ENCODE results near the gene EIF4B. TPM values are rescaled to one million over a fixed set of nuclear protein-coding genes. Genes with fewer than 3 reads are reported as not detected.

Gene EIF4B
- total RNA-seq, 1 donor, result 1,510 TPM

DNA sequence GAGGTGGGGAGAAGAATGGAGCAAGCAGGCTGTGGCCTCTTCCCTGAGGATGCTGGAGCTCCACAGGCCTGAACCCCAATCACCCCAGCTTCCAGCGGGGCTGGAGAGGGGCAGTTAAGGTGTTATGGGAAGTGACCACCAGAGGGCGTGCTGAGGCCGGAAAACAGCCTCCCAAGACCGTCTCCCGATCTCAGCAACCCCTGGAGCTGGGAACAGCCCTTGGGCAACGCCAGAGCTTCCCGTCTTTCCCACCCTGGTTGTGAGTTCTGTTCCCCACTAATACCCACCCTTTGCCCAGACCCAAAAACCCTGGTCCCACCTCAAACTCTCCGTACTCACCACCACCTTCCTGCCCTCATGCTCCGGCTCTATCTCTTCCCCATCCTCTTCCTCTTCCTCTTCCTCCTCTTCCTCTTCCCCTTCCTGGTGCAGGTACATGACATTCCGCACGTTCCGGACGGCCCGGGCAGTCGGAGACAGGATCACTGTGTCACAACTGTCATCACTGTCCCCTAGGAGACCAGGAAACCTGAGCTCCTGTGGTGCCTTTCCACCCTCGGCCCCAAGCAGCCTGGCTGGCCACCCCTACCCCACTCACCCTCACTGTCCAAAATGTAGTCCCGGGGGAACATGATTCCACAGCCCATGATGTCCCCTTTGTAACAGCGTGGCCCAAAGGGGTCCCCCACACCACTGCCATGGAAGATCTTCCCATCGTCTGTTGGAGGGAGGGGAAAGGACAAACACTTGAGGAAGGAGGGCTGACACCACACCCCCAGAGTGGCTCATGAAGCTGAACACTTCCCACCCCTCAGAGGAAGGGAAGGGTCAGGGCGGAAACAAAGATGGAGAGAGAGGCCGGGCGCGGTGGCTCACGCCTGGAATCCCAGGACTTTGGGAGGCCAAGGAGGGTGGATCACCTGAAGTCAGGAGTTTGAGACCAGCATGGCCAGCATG is 60.0 kb downstream of the EIF4B start:
- H3K4me1 ChIP-seq (ENCODE audit: insufficient read depth, low read length), result peaks cover 1% of the 10 kb centered on the region
- H3K4me3 ChIP-seq (ENCODE audit: low read length), result no peak overlapping the region
- H3K9me3 ChIP-seq (ENCODE audit: low read depth, low read length), result no peaks in the 10 kb centered on the region

GRCh38 chr12:53067074-53067992 is 61.1 kb downstream of the EIF4B start:
- H3K9me3 ChIP-seq (ENCODE audit: low read depth, low read length), result no peaks in the 10 kb centered on the region
- no peaks in the 10 kb centered on the region for H3K27me3 ChIP-seq (ENCODE audit: insufficient read depth, low read length)
- no peak overlapping the region for H3K4me3 ChIP-seq (ENCODE audit: low read length)
- peaks cover 9% of the 10 kb centered on the region for H3K4me1 ChIP-seq (ENCODE audit: insufficient read depth, low read length)

More for the DNA sequence above, 60.0 kb downstream of the EIF4B start:
- no peaks in the 10 kb centered on the region for H3K27me3 ChIP-seq (ENCODE audit: insufficient read depth, low read length)

DNA sequence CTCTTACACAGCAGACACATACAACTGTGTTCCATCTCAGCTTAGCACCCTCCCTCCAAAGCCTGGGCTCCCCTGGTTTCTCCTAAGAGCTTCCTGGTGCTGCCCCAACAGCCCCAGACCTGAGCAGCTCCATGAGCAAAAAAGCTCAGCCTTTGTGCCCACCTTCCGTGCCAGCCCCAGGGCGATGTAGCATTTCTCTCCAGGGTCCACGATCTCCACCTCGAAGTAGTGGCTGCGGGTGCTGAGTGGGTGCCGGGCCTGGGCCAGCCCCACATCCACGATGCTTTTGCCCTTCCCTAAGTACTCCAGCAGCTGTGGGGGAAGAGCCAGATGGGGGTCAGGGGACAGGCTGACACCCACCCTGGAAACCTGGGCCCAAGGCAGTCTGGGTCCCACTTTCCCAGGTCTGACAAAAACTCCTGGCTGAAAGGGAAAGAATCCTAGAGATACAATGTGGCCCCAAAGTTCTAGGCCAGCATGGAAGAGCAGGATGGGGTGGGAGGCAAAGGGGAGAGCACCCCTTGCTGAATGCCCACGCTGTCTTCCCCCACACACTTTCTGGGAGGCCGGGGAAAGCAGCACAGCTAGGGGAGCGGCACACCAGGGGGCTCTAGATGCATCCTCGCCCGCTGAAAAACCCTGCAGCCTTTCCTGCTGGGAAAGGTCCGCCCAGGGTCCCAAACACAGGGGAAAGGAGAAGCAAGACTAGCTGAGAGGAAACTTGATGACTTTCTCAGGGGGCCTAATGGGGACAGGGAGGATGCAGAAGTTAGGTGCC is 61.9 kb downstream of the EIF4B start:
- H3K27me3 ChIP-seq (ENCODE audit: insufficient read depth, low read length), result no peaks in the 10 kb centered on the region
- no peak overlapping the region for H3K4me3 ChIP-seq (ENCODE audit: low read length)
- no peaks in the 10 kb centered on the region for H3K9me3 ChIP-seq (ENCODE audit: low read depth, low read length)
- peaks cover 17% of the 10 kb centered on the region for H3K4me1 ChIP-seq (ENCODE audit: insufficient read depth, low read length)

- H3K27me3 ChIP-seq (ENCODE audit: insufficient read depth, low read length), result no peaks in the 10 kb centered on the region
- no peak overlapping the region for H3K4me3 ChIP-seq (ENCODE audit: low read length)
- H3K4me1 ChIP-seq (ENCODE audit: insufficient read depth, low read length), result peaks cover 24% of the 10 kb centered on the region
- no peaks in the 10 kb centered on the region for H3K9me3 ChIP-seq (ENCODE audit: low read depth, low read length)
These were observed 62.7 kb downstream of the EIF4B start for GRCh38 chr12:53068811-53069585.

- Histone ChIP-seq H3K9me3 (ENCODE audit: low read depth, low read length) (no peaks in the 10 kb centered on the region), H3K4me3 (ENCODE audit: low read length) (no peak overlapping the region), H3K27me3 (ENCODE audit: insufficient read depth, low read length) (no peaks in the 10 kb centered on the region), H3K4me1 (ENCODE audit: insufficient read depth, low read length) (peaks cover 25% of the 10 kb centered on the region)
These were observed 63.6 kb downstream of the EIF4B start for GRCh38 chr12:53069621-53070410.

- Histone ChIP-seq H3K27me3 (ENCODE audit: insufficient read depth, low read length) (no peaks in the 10 kb centered on the region), H3K4me3 (ENCODE audit: low read length) (no peak overlapping the region), H3K9me3 (ENCODE audit: low read depth, low read length) (no peaks in the 10 kb centered on the region), H3K4me1 (ENCODE audit: insufficient read depth, low read length) (peaks cover 25% of the 10 kb centered on the region)
These were observed 64.7 kb downstream of the EIF4B start for GRCh38 chr12:53070877-53071492.

DNA sequence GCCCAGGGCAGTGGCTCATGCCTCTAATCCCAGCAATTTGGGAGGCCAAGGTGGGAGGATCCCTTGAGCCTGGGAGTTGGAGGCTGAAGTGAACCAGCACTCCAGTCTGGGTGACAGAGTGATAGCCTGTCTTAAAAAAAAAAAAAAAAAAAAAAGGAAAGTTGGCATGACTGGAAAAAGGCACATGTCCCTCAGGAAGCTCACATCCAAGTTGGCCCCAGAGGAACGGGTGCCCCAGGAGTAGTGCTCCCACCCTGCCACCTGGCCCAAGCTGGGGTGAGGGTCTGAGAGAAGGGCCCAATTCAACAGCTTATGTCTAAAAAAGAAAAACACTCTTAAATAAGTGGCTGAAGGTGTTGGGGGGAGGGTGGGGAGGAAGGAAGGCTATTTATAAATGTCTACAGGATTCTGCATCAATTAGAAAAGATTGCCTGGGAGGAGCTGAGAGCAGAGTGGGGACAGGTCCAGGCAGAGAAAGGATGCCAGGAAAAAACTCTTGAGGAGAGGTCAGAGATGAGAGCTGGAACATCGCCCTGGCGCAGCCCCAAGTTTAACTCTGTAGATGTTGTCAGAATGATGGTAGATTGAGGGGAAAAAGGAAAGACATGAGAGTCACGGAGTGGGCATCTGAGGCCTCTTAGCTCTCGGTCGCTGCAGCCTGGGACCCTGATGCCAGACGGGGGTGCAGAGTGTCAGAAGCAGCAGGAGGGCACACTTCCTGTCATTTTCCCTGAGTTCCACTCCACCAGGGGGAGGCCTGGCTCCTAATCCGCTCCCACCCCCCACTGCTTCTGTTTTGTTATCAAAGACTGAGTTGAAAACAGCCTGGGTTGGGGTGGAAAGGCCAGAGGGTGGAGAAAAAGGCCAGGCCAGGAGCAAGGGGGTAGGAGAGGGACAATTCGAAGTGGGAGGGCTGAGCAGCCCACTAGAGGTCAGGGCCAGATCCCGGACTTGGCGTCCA is 65.6 kb downstream of the EIF4B start:
- Histone ChIP-seq H3K9me3 (ENCODE audit: low read depth, low read length) (no peaks in the 10 kb centered on the region), H3K4me3 (ENCODE audit: low read length) (no peak overlapping the region), H3K27me3 (ENCODE audit: insufficient read depth, low read length) (no peaks in the 10 kb centered on the region), H3K4me1 (ENCODE audit: insufficient read depth, low read length) (peaks cover 25% of the 10 kb centered on the region)

DNA sequence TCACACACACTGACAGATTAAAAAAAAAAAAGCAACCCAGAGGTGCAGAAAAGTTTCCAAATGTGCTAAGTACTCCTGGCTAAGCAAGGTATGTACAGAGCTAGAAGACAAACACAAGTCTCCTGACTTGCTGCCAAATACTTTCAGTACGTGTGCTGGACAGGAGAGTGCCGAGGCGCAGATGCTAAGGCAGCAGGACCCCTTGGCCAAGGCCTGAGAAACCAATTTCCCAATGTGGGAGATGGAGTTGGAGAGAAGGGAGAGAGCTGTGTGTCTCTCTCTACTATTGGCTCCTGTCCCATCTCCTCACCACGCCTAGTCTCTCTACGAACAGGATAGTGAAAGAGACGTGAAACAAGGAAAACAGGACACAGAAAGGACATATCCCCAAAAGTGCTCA is 67.6 kb downstream of the EIF4B start:
- H3K9me3 ChIP-seq (ENCODE audit: low read depth, low read length), result no peaks in the 10 kb centered on the region
- no peak overlapping the region for H3K4me3 ChIP-seq (ENCODE audit: low read length)
- no peaks in the 10 kb centered on the region for H3K27me3 ChIP-seq (ENCODE audit: insufficient read depth, low read length)
- H3K4me1 ChIP-seq (ENCODE audit: insufficient read depth, low read length), result peaks cover 41% of the 10 kb centered on the region

- no peak overlapping the region for H3K4me3 ChIP-seq (ENCODE audit: low read length)
- H3K9me3 ChIP-seq (ENCODE audit: low read depth, low read length), result no peaks in the 10 kb centered on the region
- peaks cover 41% of the 10 kb centered on the region for H3K4me1 ChIP-seq (ENCODE audit: insufficient read depth, low read length)
These were observed 68.2 kb downstream of the EIF4B start for GRCh38 chr12:53074283-53074998.

DNA sequence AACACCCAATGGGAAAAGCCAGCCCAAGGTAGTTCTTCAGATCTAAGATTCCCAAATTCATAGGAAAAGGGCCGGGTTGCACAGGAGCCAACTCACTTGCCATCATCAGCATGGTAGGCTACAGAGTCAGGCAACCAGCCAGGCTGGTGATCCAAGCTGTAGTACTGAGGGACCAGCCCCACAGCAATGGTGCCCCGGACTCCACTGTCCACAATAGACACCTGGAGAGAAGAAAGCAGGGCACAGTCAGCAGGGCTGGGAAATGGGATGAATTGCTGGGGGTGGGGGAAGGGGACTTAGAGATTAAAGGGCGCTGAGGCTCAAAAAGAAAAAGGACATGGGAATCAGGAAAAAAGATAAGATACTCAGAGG is 68.7 kb downstream of the EIF4B start:
- Histone ChIP-seq H3K4me1 (ENCODE audit: insufficient read depth, low read length) (peaks cover 45% of the 10 kb centered on the region), H3K4me3 (ENCODE audit: low read length) (no peak overlapping the region), H3K27me3 (ENCODE audit: insufficient read depth, low read length) (no peaks in the 10 kb centered on the region), H3K9me3 (ENCODE audit: low read depth, low read length) (no peaks in the 10 kb centered on the region)

More at GRCh38 chr12:53074283-53074998, 68.2 kb downstream of the EIF4B start:
- H3K27me3 ChIP-seq (ENCODE audit: insufficient read depth, low read length), result no peaks in the 10 kb centered on the region

GRCh38 chr12:53076461-53076860 is 70.2 kb downstream of the EIF4B start:
- Histone ChIP-seq H3K9me3 (ENCODE audit: low read depth, low read length) (no peaks in the 10 kb centered on the region), H3K4me3 (ENCODE audit: low read length) (no peak overlapping the region), H3K27me3 (ENCODE audit: insufficient read depth, low read length) (no peaks in the 10 kb centered on the region), H3K4me1 (ENCODE audit: insufficient read depth, low read length) (peaks cover 42% of the 10 kb centered on the region)

DNA sequence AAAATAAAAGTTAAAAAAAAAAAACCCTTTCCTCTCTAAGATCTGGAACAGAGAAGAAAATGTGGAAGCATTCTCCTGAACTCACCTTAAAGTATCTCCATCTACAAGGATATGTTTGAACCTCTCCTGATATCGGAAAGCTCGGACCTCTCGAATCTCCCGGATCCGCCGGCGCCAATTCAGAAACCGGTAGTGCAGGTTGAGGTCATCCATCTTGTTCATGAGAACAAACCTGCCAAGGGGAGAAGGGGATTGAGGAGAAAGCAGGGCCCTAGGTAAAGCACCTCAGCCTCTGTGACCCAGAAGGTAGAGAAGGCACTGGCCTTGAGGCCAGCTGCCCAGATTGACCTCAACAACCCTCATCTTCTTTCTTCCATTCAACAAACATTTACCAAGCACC is 70.8 kb downstream of the EIF4B start:
- Histone ChIP-seq H3K9me3 (ENCODE audit: low read depth, low read length) (no peaks in the 10 kb centered on the region), H3K4me3 (ENCODE audit: low read length) (no peak overlapping the region), H3K4me1 (ENCODE audit: insufficient read depth, low read length) (peaks cover 40% of the 10 kb centered on the region), H3K27me3 (ENCODE audit: insufficient read depth, low read length) (no peaks in the 10 kb centered on the region)
